Neural progenitor cell (in vitro differentiated cells): ENCODE measurements around the gene PCGF3.

Experiments used
- CTCF ChIP-seq: fragments of 200-600 bp; sonication (generic); IDR thresholded peaks from 2 replicates; pipeline ENCODE4 v1.5.1; 2017; ENCODE audit warnings: antibody characterized with exemption, mild to moderate bottlenecking
- EZH2 ChIP-seq: fragments of 200-600 bp; sonication (generic); IDR thresholded peaks from 2 replicates; pipeline ENCODE4 v1.6.1; 2017; ENCODE audit warnings: antibody characterized with exemption, mild to moderate bottlenecking, moderate library complexity
- EZH2phosphoT487 ChIP-seq: fragments of 200-600 bp; sonication (generic); IDR thresholded peaks from 2 replicates; pipeline ENCODE4 v1.6.1; 2017; ENCODE audit warnings: antibody characterized with exemption

DNA sequence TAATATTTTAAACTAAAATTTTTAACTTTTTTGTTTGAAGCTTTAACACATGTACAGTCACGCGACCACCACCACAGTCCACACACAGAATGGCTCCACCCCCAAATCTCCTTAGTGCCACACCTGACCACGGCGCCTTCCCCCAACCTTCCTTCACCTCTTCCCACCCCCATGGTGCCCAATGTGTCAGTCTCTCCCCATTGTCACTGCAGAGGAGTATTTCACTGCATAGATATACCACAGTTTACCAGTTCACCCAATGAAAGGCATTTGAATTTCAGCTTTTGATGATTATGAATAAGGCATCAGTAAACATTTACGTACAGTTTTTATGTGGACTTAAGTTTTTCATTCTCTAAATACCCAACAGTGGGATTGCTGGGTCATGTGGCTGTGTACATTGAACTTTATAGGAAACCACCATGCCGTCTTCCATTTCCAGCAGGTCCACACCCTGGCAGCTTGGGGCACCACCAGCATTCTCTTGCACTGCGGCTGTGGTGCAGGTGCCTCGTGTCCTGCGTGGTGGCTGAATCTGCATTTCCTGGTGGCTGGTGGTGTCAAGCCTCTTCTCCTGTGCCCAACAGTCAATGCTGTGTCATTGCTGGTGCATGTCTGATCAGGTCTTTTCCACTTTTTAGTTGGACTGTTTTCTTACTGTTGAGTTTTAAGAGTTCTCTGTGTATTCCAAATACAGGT lies 71.3 kb downstream of the PCGF3 start:
- no peak for TF ChIP-seq CTCF
- no peak for TF ChIP-seq EZH2
- TF ChIP-seq EZH2phosphoT487 = no peak
